ENCODE measurements around the gene TMEM179.

TMEM179 gene

DNA sequence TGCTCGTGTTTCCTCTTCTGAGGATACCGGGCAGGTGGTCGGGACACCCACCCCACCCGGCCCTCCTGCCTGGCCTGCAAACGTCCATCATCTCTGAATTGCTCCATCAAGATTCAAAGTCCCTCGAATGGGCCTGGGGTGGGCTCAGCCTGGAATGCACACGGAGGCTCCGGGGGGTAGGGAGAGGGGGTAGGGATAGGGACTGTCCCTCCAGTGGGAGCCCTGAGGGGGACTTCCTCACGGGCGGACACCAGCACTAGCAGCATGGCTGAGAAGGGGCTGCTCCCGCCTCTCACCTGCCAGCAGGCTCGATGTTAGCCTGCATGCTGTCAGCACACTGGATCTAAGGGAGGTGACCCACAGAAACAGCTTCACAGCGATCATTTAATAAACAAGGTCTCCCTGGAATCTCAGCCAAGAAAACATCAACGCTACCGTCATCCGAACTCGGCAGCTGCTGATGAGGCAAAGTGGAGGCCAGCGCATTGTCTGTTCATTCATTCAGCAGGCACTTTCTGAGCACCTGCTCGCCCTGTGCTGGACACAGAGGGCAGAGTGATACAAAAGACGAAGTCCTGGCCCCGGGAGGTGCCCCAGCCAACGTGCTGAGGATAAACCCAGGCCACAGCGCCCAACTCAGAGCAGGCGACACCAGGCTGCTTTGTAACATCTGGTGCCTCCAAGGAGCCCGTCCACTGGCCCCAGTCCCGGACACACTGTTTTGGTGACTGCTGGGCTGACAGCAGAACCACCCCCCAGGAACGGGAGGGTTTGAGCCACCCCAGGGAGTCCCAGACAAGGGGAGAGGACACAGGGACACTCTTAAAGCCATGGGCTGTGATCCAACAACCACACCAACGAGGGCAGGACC lies 6.3 kb downstream of the TMEM179 start:
- DNase-seq, result no peak

DNA sequence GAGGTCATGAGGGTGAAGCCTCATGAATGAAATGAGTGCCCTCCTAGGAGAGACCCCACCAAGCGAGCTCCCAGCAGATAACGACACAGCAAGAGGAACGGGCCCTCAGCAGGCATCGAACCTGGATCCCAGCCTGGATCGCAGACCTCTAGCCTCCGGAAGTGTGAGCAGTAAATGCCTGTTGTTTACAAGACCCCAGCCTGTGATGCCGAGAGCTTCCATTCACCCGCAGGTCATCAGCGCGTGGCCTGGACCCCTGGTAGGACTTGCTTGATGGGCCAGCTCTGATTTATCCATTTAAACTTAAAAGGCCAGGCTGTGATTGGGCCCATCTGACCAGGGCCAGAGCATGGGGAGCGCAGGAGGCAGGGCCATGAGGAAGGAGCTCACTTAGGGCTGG lies 7.0 kb downstream of the TMEM179 start:
- no peak for DNase-seq

DNA sequence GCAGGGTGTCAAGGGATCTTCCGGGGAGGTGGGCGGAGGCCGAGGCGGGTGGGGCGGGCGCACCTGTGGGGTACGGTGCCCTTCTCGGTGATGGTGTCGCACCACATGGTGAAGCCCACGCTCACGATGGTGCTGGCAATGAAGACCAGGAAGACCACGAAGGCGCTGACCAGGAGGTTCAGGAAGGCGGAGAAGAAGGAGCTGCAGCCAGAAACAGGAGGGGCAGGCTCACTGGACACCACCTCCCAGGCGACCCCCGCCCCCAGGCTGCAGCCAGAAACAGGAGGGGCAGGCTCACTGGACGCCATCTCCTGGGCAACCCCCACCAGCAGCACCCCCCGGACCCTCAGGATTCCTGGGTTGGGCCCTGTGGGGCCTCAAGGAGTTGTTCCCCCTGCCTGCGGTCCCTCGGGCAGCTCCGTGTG lies 7.6 kb downstream of the TMEM179 start:
- DNase-seq, result no peak

DNA sequence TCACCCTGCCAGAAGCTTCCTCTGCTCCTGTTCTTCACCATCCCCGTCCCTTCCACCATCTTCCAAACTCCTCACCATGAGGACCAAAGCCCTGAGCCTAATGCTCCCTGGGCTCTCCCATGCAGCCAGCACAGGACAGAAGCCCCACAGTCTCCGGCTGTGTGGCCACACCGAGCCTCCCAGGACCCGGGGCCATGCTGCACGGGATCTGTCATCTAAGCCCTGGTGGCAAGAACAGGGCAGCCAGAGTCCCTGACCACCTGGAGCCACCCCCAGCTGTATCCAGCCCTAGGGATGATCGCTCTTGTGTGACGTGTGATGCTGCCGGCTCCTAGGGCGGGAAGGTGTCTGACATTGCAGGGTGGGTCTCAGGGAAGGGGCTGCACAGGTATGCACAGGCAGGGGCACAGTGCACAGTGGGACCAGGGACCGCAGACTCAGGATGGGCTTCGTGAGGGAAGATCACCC lies 8.1 kb downstream of the TMEM179 start:
- no peak for DNase-seq

DNA sequence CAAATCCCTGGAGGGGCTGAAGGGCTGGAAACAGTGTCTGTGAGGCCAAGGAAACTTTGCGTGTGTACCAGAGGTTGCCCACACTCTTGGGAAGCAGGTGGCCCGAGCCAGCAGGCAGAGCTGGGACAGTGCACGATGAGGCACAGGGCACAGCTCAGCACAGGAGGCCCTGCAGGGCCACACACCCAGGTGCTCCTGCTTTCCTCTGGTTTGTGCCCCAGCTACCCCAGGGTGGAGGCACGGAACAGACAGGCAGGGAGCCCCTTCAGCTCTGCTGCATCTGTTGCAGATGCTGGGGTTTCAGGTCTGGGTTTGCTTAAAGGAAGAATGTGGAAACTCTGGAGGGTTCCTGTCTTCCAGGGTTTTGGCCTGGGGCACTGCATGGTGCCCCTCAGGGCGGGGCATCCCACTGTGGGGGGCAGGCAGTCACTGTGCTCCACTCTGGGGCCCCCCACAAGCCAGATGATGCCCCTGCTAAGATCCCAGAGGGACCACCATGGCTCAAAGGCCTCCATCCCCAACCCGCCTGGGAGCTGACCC lies 8.6 kb downstream of the TMEM179 start:
- no peak for DNase-seq

DNA sequence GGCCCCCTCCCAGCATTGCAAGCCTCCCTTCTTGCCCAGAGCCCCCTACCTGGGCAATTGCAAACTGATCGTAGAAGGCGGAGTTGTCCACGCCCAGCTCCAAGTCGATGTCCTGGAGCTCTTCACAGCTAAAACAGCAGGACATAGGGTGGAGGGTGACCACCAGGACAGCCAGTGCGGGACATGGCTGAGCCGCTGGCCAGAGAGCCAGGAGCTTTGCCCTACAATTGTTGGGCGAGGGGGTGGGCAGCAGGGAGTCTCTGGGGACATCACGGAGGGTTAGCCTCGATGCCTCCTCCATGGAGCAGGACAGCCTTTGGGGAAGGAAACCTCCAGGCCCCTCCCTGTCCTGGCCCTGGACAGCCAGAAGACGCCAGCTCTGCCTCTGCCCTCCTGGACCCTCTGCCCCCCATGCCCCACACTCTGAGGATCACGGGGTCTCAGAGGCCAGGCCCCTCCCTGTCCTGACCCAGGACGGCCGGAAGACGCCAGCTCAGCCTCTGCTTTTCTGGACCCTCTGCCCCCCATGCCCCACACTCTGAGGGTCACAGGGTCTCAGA lies 9.4 kb downstream of the TMEM179 start:
- DNase-seq, result no peak

DNA sequence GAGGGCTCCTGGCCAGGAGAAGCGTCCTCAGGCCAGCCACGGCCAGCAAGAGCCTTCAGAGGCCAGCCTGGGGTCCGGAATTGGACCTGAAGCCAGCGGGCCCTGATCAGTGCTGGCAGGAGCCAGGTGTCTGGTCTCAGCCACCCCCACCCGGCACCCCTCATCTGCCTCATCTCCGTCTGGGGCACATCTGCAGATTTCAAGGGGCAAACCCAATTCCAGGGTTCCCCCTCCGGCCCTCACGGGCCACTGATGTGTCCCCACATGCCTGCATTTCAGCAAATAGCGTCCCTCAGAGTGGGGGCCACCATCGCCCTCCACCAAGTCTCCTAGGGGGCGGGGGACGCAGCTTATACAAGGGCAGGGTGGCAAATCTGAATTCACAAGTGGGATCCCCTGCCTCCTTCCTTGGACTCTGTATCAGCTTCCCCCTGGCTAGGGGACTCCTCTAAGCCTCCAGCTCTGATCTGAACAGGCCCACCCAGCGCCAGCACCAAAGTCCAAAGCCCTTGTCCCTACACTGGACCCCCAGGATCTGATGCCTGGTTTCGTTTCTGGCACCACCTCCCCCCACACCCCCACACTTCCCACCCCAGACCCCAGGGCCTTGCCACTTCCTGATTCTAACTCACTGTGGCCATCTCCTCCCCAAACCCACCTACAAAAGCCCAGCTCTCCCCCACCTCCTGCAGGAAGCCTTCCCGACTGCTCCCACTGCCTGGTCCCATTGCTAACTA lies 10.1 kb downstream of the TMEM179 start:
- DNase-seq, result no peak

DNA sequence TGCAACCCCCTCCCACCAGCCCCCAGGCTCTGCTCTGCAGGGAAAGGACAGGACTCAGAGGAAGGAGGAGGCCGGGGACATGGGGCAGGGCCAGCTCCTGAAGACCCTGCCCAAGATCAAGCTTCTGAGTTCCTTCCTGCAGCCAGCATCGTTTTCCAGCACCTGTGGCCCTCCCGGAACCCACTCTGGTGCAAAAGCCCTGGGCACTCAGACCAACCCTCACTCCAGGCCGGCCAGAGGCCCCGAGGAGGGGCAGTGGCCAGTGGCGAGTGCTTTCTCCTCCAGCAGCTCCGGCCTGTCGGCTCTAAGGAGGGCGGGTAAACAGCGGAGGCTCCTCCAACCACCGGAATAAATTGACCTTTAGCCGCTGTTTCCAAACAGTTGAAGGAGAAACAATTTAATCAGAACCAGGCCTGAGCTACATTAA lies 10.8 kb downstream of the TMEM179 start:
- no peak for DNase-seq

DNA sequence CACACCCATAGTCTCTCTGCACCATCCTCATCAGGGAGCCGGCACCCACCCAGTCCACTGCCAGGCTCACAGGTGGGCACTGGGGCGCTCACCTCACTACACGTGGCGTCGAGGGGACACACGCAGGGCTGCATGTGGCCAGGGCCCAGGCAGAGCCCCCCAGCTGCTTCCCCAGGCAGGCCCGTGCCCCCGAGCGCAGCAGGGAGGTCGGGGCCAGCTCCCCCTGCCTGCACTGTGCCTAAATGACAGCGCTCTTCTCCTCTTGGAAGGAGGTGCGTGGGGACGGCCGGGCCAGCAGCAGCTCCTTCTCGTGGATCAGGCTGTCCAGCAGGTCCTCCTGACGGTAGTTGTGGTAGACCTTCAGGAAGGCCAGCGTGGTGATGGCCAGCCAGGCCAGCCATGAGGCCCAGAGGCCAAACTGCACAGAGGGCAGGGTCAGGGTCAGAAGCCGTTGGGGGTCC lies 11.3 kb downstream of the TMEM179 start:
- no peak for DNase-seq

DNA sequence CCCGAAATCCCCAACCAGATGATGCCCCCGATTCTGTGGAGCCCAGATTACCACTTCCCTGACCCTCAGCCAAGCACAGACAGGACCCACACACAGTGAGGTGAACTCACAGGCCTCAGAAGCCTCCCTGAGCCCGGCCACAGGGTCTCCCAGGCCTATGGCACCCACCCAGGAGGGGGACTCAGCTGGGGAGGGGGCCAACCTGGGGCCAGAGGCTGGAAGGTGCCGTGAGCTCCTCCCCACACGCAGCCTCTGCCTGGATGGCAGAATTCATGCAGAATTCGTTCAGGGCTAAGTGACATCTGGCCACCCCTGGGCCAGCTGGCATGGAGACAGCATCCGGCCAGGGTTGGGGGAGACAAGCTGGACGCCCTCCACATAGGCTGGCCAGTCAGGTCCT lies 11.8 kb downstream of the TMEM179 start:
- no peak for DNase-seq

DNA sequence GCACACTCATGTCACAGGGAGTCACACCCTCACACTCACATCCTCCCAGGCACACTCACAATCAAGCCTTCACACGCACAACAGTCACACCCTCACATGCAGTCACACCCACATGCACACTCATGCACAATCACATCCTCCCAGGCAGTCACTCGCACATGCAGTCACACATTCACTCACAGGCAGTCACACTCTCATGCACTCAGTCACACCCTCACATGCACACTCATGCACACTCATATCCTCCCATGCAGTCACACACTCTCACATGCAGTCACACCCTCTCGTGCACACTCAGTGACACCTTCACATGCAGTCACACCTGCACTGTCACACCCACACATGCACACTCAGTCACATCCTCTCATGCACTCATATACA lies 12.3 kb downstream of the TMEM179 start:
- DNase-seq, result no peak

DNA sequence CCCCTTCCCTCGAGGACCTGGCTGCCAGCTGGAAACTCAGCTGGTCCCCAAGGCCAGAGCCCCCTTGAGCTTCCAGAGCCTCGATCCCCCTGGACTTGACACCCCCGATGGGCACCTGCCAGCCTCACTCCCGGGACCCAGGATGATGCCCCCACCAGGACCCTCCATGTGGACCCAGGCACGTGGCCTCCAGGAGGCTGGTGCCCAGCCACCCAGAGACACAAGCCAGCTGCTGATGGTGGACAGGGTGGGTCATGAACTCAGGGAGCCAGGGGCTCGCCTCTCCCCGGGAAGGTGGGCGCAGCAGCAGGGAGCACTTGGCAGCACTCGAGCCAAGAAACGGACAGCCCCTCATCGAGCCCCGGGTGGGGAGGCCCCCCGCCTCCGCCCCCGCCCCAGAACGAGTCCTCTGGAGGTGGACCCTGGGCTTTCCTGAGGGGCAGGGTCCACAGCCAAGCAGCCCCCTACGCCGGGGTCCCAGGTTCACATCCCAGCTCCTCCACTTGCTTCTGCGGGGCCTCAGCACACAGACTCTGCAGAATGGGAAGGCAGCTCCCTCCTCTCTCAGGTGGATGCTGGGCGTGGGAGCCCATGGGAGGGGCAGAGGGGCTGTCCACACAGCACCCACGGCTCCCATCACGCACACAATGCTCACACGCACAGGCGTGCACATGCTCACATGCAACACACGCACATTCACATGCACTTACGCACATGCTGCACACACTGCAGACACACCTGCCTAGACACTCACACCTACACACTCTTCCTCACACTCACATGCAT lies 12.9 kb downstream of the TMEM179 start:
- DNase-seq, result no peak

DNA sequence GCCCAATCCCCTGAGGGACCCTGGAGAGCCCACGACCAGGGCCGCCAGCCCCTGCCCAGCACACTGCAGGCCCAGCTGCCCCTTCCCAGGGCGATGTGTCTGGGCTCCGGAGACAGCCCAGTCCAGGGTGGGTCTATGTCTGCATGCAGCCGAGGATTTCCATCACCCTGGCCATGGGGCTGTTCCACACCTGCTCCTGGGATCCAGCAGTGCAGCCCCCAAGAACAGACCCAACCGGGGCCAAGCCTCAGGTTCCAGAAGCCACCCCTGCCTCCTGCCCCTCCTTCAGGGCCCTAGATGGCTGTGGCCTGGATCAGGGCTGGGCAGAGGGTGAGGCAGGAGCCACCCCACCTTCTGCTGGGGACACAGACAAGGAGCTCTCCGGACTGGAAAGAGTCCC lies 13.5 kb downstream of the TMEM179 start:
- DNase-seq, result no peak

DNA sequence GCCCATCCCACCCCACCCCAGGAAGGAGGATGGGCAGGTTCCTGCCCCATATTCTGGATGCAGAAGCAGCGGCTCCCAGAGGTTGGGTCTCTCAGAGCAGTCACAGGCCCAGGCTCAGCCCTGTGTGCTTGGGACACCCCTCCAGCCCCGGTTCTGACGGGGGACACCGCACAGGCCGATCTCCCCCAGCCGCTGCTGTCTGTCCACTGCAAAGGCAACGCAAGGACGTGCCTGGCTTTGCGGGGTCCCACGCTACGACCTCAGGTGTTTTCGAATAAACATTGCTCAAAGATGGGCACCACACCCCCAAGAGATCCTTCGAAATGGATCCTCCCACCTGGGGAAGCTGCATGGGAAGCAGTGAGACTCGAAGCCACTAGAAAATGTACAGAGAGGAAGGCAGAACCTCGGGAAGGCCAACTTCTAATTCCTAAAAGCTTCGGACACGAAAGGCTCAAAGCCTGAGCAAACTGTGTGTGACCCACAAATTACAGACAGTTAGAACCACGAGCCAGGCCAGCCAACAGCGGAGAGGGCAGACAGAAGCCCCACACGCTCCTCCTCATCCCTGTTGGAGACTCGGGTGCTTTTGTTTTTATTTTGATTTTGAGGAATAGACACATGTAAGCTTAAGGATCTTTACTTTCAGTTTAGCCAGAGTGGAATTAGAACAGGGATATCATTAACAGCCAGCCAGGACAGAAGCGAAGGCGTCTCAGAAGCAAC lies 14.2 kb downstream of the TMEM179 start:
- DNase-seq, result no peak

DNA sequence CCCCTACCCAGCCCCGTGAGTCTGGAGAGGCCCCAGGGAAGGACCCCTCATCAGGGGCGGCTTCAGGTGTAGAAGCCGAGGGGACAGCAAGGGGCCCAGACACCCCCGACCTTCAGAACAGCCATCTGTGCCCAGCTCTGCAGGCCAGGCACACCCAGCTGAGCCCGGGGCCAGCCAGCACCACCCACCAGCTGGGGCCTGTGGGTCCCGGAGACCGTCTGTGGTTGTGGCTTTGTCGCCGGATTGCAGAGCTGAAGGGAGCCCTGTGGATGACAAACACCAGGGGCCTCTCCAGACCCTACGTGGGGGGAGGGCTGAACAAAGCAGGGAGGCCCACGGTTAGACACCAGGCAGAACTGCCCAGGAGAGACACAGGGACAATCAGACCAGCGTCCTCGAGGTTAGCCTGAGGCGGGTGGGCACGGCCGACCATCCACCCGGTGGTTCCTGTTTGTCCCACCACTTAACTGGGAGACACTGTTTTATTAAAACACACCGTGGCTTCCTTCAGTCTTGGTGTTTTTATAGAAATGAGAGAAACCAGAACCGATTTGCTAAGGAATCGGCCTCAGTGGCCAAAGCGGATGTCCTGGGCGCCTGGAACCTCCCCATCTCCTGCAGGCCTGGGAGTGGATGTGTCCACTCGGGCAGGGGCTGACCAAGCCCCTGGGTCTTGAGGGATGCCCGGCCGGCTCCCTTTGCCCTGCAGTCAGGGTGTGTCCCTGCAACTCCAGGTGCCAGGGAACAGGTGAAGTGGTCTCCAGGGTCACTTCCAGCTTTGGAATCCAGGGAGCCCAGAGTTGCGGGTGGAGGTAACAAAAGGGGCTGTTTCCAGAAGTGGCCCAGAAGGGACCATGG lies 15.0 kb downstream of the TMEM179 start:
- no peak for DNase-seq

DNA sequence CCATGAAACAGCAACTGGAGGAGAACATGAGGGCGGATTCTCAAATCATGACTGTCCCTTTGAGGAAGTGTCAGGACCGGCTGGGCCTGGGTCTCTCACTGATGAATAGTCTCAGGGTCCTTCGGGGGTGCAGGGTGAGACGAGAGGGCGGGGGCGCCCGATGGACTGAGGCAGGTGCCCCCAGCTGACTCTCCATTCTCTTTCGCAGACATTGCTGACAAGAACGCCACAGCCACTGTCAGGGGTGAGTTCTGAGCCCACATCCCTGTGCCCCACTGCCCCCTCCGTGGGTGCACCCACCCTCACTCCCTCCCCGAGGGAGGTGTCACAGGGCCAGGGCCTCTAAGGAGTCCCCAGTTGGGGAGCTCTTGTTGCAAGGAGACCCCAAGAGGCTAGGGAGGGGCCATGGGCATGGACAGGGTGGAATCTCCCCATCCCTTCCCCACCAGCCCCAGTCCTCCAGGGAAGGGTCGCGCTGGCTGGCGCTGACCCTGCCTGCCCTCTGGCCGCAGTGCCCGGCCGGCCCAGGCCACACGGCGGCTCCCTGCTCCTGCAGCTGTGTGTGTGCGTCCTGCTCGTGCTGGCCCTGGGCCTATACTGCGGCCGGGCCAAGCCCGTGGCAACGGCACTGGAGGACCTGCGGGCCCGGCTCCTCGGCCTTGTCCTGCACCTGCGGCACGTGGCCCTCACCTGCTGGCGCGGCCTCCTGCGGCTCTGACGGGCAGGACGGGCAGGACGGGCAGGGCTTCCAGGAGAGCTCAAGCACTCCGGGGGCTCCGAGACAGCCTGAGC lies 16.3 kb downstream of the TMEM179 start:
- no peak for DNase-seq

DNA sequence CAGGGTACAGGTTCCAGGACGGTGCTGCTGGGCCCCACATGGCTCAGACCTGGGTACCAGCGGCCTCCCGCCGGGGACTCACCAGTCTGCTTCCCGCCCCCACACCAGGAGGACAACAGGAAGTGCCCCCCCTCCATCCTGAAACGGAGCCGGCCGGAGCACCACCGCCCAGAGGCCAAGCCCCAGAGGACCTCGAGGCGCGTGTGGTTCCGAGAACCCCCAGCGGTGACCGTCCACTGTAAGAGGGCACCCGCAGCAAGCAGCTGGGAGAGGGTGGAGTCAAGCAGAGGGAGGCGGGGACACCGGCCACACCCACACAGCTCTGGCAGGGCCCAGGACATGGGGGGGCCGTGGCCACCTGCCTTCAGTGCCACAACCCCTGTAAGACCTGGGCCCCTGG lies 16.9 kb downstream of the TMEM179 start:
- DNase-seq, result no peak

DNA sequence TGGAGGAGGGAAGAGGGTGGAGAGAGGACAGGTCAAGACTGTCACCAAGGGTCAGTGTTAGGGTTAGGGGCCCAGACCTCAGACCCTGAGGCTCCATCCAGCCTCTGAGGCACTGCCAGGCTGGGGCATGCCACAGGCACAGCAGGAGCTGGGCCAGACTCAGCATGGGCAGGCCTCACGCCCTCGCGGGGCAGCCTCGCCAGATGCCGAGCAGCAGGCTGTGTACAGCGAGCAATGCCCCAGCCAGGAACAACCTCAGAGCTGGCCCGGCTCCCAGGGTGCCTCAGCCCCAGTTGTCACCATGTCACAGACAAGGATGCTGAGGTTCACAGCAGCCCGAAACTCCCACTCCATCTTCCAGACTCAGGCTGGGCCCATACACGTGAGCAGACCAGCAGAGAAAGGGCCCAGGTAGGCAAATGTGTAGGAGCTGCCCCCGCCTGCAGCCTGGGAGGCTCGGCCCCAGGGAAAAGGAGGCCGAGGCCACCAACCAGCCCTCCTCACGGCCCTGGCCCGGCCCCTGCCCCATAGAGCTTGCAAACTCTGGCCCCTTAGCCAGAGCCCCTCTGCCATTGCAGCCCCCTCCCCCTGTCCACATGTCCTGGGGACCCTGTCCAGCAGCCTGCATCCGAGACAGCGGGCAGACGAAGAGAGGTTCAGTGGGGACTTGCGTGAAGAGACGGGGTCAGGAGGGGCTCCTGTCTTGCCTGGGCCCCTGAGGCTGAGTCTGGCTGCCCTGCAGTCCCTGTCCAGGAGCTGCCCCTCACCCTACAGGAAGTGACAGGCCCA lies 17.5 kb downstream of the TMEM179 start:
- DNase-seq, result no peak
